ENCODE data around the gene RASA3. TPM values are rescaled to one million over a fixed set of nuclear protein-coding genes. Genes with fewer than 3 reads are reported as not detected.

The RASA3 gene
- total RNA-seq, 2 experiments from 2014 or later: 3.6 to 17.9 TPM

GRCh38 chr13:114121496-114122126, 10.8 kb downstream of the RASA3 start:
- no TSS peak for BruUV-seq (replicated peaks)
- H3K36me3 ChIP-seq (ENCODE audit: insufficient read depth, low read length): no peaks in the 10 kb centered on the region
- H3K27ac ChIP-seq (ENCODE audit: low read depth, low read length, poor library complexity, severe bottlenecking): no peak overlapping the region
- H2AFZ ChIP-seq (ENCODE audit: low read length): no peak overlapping the region
- intact Hi-C loops (cut with micrococcal nuclease; ENCODE audit: unreplicated experiment): no loop called here
- no peaks in the 10 kb centered on the region for H3K9me2 ChIP-seq (ENCODE audit: insufficient read depth, low read length)
- DNase-seq (ENCODE audit: low spot score): no peak
- no peak overlapping the region for H3K4me2 ChIP-seq (ENCODE audit: low read length)
- no peak for TF ChIP-seq CTCF (conservative IDR thresholded peaks at IDR 0.05; ENCODE audit: low read length)
- no peak for TF ChIP-seq EZH2phosphoT487 (IDR thresholded peaks at IDR 0.05; ENCODE audit: borderline replicate concordance, low read depth, low read length)
- CTCF ChIA-PET (ENCODE audit: unreplicated experiment): no interaction called here
- POLR2A ChIA-PET: no interaction called here
- no peaks in the 10 kb centered on the region for H3K4me1 ChIP-seq (ENCODE audit: insufficient read depth, low read length, poor library complexity, severe bottlenecking)
- H4K20me1 ChIP-seq (ENCODE audit: insufficient read depth, low read length): no peaks in the 10 kb centered on the region
- H3K9me3 ChIP-seq (ENCODE audit: low read length): no peaks in the 10 kb centered on the region
- H3K4me3 ChIP-seq (ENCODE audit: low read depth, low read length, poor library complexity, severe bottlenecking): no peak overlapping the region
- H3K79me2 ChIP-seq (ENCODE audit: insufficient read depth, low read depth, low read length): no peaks in the 10 kb centered on the region

- Histone ChIP-seq H4K20me1 (ENCODE audit: insufficient read depth, low read length) (no peaks in the 10 kb centered on the region), H3K9me2 (ENCODE audit: insufficient read depth, low read length) (no peaks in the 10 kb centered on the region), H3K27ac (ENCODE audit: low read depth, low read length, poor library complexity, severe bottlenecking) (no peak overlapping the region), H3K36me3 (ENCODE audit: insufficient read depth, low read length) (no peaks in the 10 kb centered on the region), H3K9me3 (ENCODE audit: low read length) (no peaks in the 10 kb centered on the region), H3K4me3 (ENCODE audit: low read depth, low read length, poor library complexity, severe bottlenecking) (no peak overlapping the region), H3K4me2 (ENCODE audit: low read length) (no peak overlapping the region), H3K4me1 (ENCODE audit: insufficient read depth, low read length, poor library complexity, severe bottlenecking) (no peaks in the 10 kb centered on the region), H2AFZ (ENCODE audit: low read length) (no peak overlapping the region), H3K79me2 (ENCODE audit: insufficient read depth, low read depth, low read length) (no peaks in the 10 kb centered on the region)
- ChIA-PET POLR2A (no interaction called here), CTCF (ENCODE audit: unreplicated experiment) (no interaction called here)
- no TSS peak for BruUV-seq (replicated peaks)
- intact Hi-C loops (cut with micrococcal nuclease; ENCODE audit: unreplicated experiment): no loop called here
- TF ChIP-seq CTCF (conservative IDR thresholded peaks at IDR 0.05; ENCODE audit: low read length): no peak
- no peak for TF ChIP-seq EZH2phosphoT487 (IDR thresholded peaks at IDR 0.05; ENCODE audit: borderline replicate concordance, low read depth, low read length)
- DNase-seq (ENCODE audit: low spot score): no peak
Observed at GRCh38 chr13:114121031-114121430, 11.4 kb downstream of the RASA3 start.

GRCh38 chr13:114120591-114121011, 11.8 kb downstream of the RASA3 start:
- no peaks in the 10 kb centered on the region for H3K36me3 ChIP-seq (ENCODE audit: insufficient read depth, low read length)
- no peak for DNase-seq (ENCODE audit: low spot score)
- no TSS peak for BruUV-seq (replicated peaks)
- H3K4me3 ChIP-seq (ENCODE audit: low read depth, low read length, poor library complexity, severe bottlenecking): no peak overlapping the region
- H3K4me1 ChIP-seq (ENCODE audit: insufficient read depth, low read length, poor library complexity, severe bottlenecking): peaks cover under 1% of the 10 kb centered on the region
- TF ChIP-seq EZH2phosphoT487 (IDR thresholded peaks at IDR 0.05; ENCODE audit: borderline replicate concordance, low read depth, low read length) (no peak), CTCF (conservative IDR thresholded peaks at IDR 0.05; ENCODE audit: low read length) (no peak)
- H3K9me3 ChIP-seq (ENCODE audit: low read length): no peaks in the 10 kb centered on the region
- H4K20me1 ChIP-seq (ENCODE audit: insufficient read depth, low read length): no peaks in the 10 kb centered on the region
- intact Hi-C loops (cut with micrococcal nuclease; ENCODE audit: unreplicated experiment): no loop called here
- no peaks in the 10 kb centered on the region for H3K9me2 ChIP-seq (ENCODE audit: insufficient read depth, low read length)
- H3K4me2 ChIP-seq (ENCODE audit: low read length): no peak overlapping the region
- H3K79me2 ChIP-seq (ENCODE audit: insufficient read depth, low read depth, low read length): no peaks in the 10 kb centered on the region
- no peak overlapping the region for H3K27ac ChIP-seq (ENCODE audit: low read depth, low read length, poor library complexity, severe bottlenecking)
- ChIA-PET POLR2A (no interaction called here), CTCF (ENCODE audit: unreplicated experiment) (no interaction called here)
- no peak overlapping the region for H2AFZ ChIP-seq (ENCODE audit: low read length)
